HAP-1 (cell line): ENCODE measurements around the gene PKN3.

Experiments used
- DNase-seq, 2 experiments: peaks; one replicate each; pipeline ENCODE4 v3.0.0-alpha.2; 2016 to 2020; ENCODE audit warnings: low spot score in 2 of 2
- H3K27me3 ChIP-seq: fragments of 250-450 bp; sonication (Bioruptor Pico); 2 replicates; pipeline ENCODE4 v1.5.1; 2020; ENCODE audit warnings: low read depth, mild to moderate bottlenecking, moderate library complexity
- H3K36me3 ChIP-seq: fragments of 250-450 bp; sonication (Bioruptor Pico); replicated peaks from 2 replicates; pipeline ENCODE4 v1.5.1; 2020; ENCODE audit warnings: mild to moderate bottlenecking
- H3K4me1 ChIP-seq: fragments of 250-450 bp; sonication (Bioruptor Pico); 2 replicates; pipeline ENCODE4 v1.5.1; 2020; ENCODE audit warnings: mild to moderate bottlenecking
- H3K4me3 ChIP-seq: fragments of 250-450 bp; sonication (Bioruptor Pico); 2 replicates; pipeline ENCODE4 v1.5.1; 2020; ENCODE audit warnings: mild to moderate bottlenecking, moderate library complexity
- H3K9me3 ChIP-seq: fragments of 250-450 bp; sonication (Bioruptor Pico); 2 replicates; pipeline ENCODE4 v1.5.1; 2020; ENCODE audit warnings: mild to moderate bottlenecking, moderate library complexity
- in situ Hi-C: fragments of 300-500 bp; cut with MboI; formaldehyde crosslinking; loops from 3 replicates; pipeline ENCODE4 v1.14.3; 2020; ENCODE audit warnings: low sequenced_read_pairs, inconsistent platforms, mixed read lengths

Gene PKN3

DNA sequence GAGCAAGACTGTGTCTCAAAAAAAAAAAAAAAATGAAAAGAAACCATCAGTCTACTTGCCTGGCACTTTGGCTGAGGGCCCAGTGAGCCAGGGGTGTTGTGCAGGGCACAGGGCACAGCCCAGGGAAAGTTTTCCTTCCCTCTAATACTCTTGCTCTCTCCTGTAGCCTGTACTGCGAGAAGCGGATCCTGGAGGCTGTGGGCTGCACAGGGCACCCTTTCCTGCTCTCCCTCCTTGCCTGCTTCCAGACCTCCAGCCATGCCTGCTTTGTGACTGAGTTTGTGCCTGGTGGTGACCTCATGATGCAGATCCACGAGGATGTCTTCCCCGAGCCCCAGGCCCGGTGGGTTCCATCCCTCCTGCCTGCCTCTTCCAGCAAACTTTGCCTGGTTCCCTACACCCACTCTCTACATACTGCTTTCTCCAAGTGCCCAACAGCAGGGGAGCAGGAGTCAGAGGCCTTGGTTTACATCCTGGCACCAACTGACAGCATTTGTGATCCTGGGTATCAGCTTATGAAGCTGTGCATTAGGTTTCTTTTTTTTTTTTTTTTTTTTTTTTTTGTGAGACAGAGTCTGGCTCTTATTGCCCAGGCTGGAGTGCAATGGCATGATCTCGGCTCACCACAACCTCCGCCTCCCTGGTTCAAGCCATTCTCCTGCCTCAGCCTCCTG, 14.4 kb downstream of the PKN3 start:
- H3K36me3 ChIP-seq = peaks cover 65% of the 10 kb centered on the region
- H3K27me3 ChIP-seq = no peaks in the 10 kb centered on the region
- in situ Hi-C loops = no loop called here
- H3K4me1 ChIP-seq = no peaks in the 10 kb centered on the region
- DNase-seq = no peak
- H3K4me3 ChIP-seq = no peak overlapping the region
- H3K9me3 ChIP-seq = no peaks in the 10 kb centered on the region

GRCh38 chr9:128718047-128718446, 15.7 kb downstream of the PKN3 start:
- in situ Hi-C loops = no loop called here
- Histone ChIP-seq H3K4me1 (peaks cover 3% of the 10 kb centered on the region; the same call in 1 of the 2 replicates), H3K4me3 (no peak overlapping the region), H3K36me3 (peaks cover 56% of the 10 kb centered on the region), H3K9me3 (no peaks in the 10 kb centered on the region), H3K27me3 (no peaks in the 10 kb centered on the region)
- DNase-seq = no peak

DNA sequence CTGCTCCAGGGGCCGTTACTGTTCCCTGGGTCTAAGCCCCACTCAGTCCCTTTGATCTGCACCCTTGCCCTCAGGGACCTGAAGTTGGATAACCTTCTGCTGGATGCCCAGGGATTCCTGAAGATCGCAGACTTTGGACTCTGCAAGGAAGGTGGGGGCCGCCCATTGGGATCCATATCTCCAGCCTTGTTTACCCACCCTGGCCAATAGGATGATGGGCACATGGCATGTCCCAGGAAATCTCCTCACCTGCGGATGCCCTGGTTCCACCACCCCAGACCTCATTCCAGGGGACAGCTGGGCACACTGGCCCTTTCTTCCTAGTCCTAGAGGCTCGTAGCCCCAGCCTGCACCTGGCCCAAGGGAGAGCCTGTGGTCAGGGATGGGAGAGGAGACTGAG, 16.2 kb downstream of the PKN3 start:
- peaks cover 51% of the 10 kb centered on the region for H3K36me3 ChIP-seq
- H3K4me1 ChIP-seq = peaks cover 7% of the 10 kb centered on the region
- no peaks in the 10 kb centered on the region for H3K9me3 ChIP-seq
- no peak for DNase-seq
- H3K27me3 ChIP-seq = no peaks in the 10 kb centered on the region
- in situ Hi-C loops = no loop called here
- H3K4me3 ChIP-seq = no peak overlapping the region

DNA sequence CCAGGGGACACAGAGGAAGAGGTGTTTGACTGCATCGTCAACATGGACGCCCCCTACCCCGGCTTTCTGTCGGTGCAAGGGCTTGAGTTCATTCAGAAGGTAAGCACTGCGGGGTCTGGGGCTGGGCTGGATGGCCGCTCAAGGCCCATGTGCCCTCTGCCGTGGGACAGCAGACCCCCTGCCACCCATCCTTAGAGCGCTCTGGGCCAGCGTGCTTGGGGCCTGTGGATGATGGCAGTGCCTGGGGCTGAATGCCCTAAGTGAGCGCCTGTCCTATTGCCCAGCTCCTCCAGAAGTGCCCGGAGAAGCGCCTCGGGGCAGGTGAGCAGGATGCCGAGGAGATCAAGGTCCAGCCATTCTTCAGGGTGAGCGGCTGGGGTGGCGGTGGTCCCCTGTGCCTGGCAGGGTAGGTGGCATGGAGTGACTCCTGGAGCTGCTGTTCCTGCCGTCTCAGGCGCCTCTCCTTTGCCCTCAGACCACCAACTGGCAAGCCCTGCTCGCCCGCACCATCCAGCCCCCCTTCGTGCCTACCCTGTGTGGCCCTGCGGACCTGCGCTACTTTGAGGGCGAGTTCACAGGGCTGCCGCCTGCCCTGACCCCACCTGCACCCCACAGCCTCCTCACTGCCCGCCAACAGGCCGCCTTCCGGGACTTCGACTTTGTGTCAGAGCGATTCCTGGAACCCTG, 17.8 kb downstream of the PKN3 start:
- Histone ChIP-seq H3K36me3 (peaks cover 40% of the 10 kb centered on the region), H3K4me1 (peaks cover 12% of the 10 kb centered on the region), H3K27me3 (no peaks in the 10 kb centered on the region), H3K4me3 (no peak overlapping the region), H3K9me3 (no peaks in the 10 kb centered on the region)
- no peak for DNase-seq
- in situ Hi-C loops = no loop called here

GRCh38 chr9:128720841-128721486, 18.7 kb downstream of the PKN3 start:
- no peaks in the 10 kb centered on the region for H3K27me3 ChIP-seq

GRCh38 chr9:128721487-128722010, 19.2 kb downstream of the PKN3 start:
- Histone ChIP-seq H3K9me3 (no peaks in the 10 kb centered on the region), H3K36me3 (peaks cover 35% of the 10 kb centered on the region), H3K4me1 (peaks cover 12% of the 10 kb centered on the region), H3K4me3 (no peak overlapping the region), H3K27me3 (no peaks in the 10 kb centered on the region)
- in situ Hi-C loops = no loop called here
- no peak for DNase-seq

More at GRCh38 chr9:128720841-128721486, 18.7 kb downstream of the PKN3 start:
- in situ Hi-C loops = no loop called here
- no peaks in the 10 kb centered on the region for H3K9me3 ChIP-seq
- no peak overlapping the region for H3K4me3 ChIP-seq
- H3K4me1 ChIP-seq = peaks cover 12% of the 10 kb centered on the region
- H3K36me3 ChIP-seq = peaks cover 36% of the 10 kb centered on the region
- DNase-seq = no peak

DNA sequence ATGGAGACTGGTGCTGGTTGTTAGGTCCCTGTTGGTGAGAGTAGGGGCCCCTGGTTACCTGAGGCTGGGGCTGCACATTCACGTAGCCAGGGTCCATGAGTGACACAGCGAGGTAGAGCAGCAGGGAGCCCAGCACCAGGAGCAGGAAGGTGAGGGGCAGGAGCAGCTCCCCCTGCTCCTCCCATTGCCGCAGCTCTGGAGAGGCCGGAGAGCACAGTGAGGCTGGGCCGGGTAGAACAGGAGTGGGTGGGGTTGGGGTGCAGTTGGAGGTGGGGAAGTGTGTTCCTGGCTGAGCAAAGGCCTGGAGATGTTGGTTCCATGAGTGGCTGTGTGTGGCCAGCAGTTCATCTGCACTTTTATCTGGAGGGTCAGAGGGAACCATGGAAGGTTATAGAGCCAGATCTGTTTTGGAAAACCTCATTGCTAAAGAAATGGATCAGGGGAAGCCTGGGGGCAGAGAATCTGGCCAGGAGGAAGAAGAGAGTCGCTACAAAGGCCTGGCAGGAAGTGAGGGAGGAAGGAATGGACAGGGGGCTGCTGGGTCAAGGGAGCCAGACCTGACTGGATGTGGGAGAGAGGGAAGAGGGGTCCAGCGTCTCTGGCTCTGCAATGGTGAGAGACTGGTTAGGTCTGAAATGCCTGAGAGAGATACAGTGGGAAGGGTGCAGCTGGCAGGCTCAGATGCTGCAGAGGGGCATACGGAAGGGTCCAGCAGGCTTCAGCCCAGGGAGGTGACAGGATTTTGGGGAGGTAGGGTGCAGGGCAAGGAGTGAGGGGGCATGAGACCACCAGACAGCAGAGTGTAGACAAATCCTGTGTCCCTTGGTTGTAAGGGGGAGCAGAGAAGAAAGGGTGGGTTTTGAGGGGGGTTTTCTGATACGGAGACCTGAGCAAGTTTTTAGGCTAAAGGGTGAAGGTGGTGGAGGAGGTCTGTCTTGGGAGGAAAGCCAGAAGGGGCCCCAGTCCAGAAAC, 20.4 kb downstream of the PKN3 start:
- no peaks in the 10 kb centered on the region for H3K9me3 ChIP-seq
- no peak for DNase-seq
- H3K4me3 ChIP-seq = peak overlapping the region; percentile 86
- H3K36me3 ChIP-seq = peaks cover 31% of the 10 kb centered on the region
- no peaks in the 10 kb centered on the region for H3K27me3 ChIP-seq
- peaks cover 12% of the 10 kb centered on the region for H3K4me1 ChIP-seq
- in situ Hi-C loops = no loop called here

DNA sequence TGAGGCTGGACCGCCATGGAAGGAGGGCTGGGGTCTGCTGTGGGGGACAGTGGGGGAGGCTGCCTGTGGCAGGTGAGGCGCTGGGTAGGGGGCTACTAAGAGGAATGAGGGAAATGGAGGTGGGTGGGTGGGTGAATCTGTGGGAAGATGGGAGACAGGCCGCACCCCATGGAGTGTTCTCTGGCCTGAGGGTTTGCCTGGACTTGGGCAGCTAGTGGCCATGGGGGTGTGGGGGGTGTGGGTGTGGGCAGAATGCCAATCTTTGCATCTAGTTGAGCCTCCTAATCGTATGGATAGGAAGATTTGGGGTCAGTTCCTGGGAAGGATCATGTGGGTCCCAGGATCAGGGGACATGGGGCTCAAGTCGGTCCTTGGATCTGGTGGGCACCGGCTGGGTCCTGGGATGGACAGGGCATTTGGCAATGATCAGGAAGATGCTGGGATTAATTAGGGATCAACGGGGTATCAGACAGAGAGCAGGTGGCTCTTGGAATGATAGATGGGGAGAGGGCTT, 21.1 kb downstream of the PKN3 start:
- Histone ChIP-seq H3K4me1 (peaks cover 12% of the 10 kb centered on the region), H3K27me3 (no peaks in the 10 kb centered on the region), H3K9me3 (no peaks in the 10 kb centered on the region), H3K4me3 (peak overlapping the region; percentile 86), H3K36me3 (peaks cover 30% of the 10 kb centered on the region)
- DNase-seq = no peak
- in situ Hi-C loops = no loop called here

DNA sequence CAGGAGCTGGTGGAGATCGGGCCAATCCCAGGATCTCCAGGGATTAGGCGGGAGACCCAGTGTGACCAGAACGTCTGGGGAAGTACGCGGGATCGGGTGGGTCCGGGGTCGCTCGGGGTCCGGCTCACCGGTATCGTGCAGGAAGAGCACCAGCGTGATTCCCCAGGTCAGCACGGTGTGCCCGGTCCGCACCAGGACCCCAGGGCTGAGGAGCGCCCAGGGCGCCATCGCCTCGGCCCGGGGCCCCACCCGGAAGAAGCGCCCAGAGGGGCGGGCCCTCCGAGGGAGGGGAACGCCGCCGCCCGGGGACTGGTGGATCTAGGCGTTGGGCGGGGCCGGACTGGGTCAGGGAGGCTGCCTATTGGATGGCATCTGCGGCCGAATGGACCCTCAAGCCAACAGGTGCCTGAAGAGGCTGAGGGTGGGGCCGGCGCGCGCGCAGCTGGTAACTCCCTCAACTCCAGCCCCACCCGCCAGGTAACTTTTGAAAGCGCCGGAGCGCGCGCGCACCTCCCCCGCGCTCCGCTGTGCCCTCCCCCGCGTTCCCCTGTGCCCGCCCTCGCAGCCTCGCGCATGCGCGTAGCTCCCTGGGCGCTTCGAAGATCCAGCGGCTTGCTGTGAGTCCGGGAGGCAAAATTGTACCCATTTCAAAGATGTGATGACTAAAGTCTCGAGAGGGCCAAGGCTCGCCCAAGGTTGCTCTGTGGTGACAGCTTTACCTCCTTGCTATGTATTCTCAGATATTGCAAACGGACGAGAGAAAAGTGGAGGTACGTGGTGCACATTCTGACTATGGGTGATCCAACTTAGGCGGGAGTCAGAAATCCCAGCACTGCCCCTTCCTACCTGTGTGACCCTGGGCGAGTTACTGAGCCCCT, 21.8 kb downstream of the PKN3 start, which contains the start of gene ZDHHC12:
Gene ZDHHC12 (minus strand): TSS at position 262 of the 878 bp plus-strand sequence. CDS start 34 bp downstream, at position 228.
- DNase-seq = peak; percentile 99 to 100
- no peaks in the 10 kb centered on the region for H3K27me3 ChIP-seq
- in situ Hi-C loops = no loop called here
- peaks cover 28% of the 10 kb centered on the region for H3K36me3 ChIP-seq
- H3K9me3 ChIP-seq = no peaks in the 10 kb centered on the region
- H3K4me1 ChIP-seq = peaks cover 12% of the 10 kb centered on the region
- peak within 1 kb of the TSS; percentile 86 for H3K4me3 ChIP-seq

GRCh38 chr9:128724744-128725211, 22.5 kb downstream of the PKN3 start:
- Histone ChIP-seq H3K4me1 (peaks cover 12% of the 10 kb centered on the region), H3K36me3 (peaks cover 24% of the 10 kb centered on the region), H3K9me3 (no peaks in the 10 kb centered on the region), H3K27me3 (no peaks in the 10 kb centered on the region), H3K4me3 (peak overlapping the region; percentile 86)
- peak; percentile 65 to 92 for DNase-seq
- in situ Hi-C loops = no loop called here

- in situ Hi-C loops = no loop called here
- Histone ChIP-seq H3K27me3 (no peaks in the 10 kb centered on the region), H3K4me3 (no peak overlapping the region), H3K36me3 (peaks cover 3% of the 10 kb centered on the region; the same call in 1 of the 2 replicates), H3K4me1 (peaks cover 12% of the 10 kb centered on the region), H3K9me3 (no peaks in the 10 kb centered on the region)
- no peak for DNase-seq
Observed at GRCh38 chr9:128727640-128728248, 25.4 kb downstream of the PKN3 start.

DNA sequence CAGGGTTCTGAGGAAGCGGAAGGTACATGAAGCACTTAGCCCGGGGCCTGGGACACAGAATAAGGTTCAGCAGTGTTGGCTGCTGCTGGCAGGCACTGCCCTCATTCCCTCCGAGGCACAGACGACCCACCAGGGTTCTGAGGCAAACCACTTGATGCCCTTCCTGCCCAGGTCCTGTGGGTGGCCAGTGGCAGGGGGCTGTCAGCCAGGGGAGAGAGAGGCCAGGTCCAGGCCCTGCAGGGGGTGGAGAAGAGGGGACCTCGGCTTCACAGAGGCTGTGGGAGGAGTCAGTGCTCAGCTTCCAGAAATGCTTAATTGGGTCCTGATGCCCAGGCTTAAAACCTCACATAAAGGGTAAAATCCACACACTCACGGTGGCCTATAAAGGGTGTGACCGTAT, 26.0 kb downstream of the PKN3 start:
- Histone ChIP-seq H3K9me3 (no peaks in the 10 kb centered on the region), H3K4me3 (no peak overlapping the region), H3K4me1 (peaks cover 7% of the 10 kb centered on the region), H3K27me3 (no peaks in the 10 kb centered on the region), H3K36me3 (peaks cover 3% of the 10 kb centered on the region; the same call in 1 of the 2 replicates)
- in situ Hi-C loops = no loop called here
- DNase-seq = no peak
